ENCODE measurements around the gene PROM1. TPM values are rescaled to one million over a fixed set of nuclear protein-coding genes. Genes with fewer than 3 reads are reported as not detected.

PROM1 gene
- total and polyA plus RNA-seq, 2 of the 8 experiments (the other 6 are each of a cell fraction or from before 2014, with no cell fraction given), result 36.0 to 59.7 TPM

- TF ChIP-seq GABPA (IDR thresholded peaks at IDR 0.05; ENCODE audit: borderline replicate concordance, insufficient read depth, low read length) (no peak), SP2 (IDR thresholded peaks at IDR 0.05; ENCODE audit: low read length) (no peak), TEAD4 (IDR thresholded peaks at IDR 0.05; ENCODE audit: low read depth, low read length) (no peak), SIX5 (IDR thresholded peaks at IDR 0.05; ENCODE audit: low read depth, low read length) (no peak), KDM1A (IDR thresholded peaks at IDR 0.05; ENCODE audit: borderline replicate concordance, low read length) (no peak), SP4 (IDR thresholded peaks at IDR 0.05; ENCODE audit: low read length) (no peak)
Observed at GRCh38 chr4:16075975-16076757, 7.7 kb downstream of the PROM1 start (continued).

All from H1 (cell line).